Fibroblast of the aortic adventitia (primary cell): ENCODE results near the gene SLC9A6. TPM values are rescaled to one million over a fixed set of nuclear protein-coding genes. Genes with fewer than 3 reads are reported as not detected.

ENCODE experiments used
- DNase-seq: peaks from one replicate; pipeline ENCODE4 v3.0.0-alpha.2; 2010; ENCODE audit warnings: low read depth
- H3K4me3 ChIP-seq: 2 replicates; pipeline ENCODE4 v1.5.1; 2011; ENCODE audit warnings: low read depth, mild to moderate bottlenecking, control low read depth, low read length, moderate library complexity
- CTCF ChIP-seq: IDR thresholded peaks from 2 replicates; pipeline ENCODE4 v1.5.1; 2011; ENCODE audit warnings: mild to moderate bottlenecking, low read length, control low read depth, inconsistent platforms; ENCODE audit not compliant: insufficient read depth
- total RNA-seq: library from RNA; depleted of rRNA; stranded (reverse); fragments of >200 nt; gene quantifications from 2 replicates; pipeline ENCODE4 v1.2.3, GENCODE V29; 2012; ENCODE audit warnings: low replicate concordance

SLC9A6 gene
- total RNA-seq, 1 donor: 26.3 TPM

- no peak overlapping the region for H3K4me3 ChIP-seq
- no peak for TF ChIP-seq CTCF
- no peak for DNase-seq
These were observed 109.7 kb downstream of the SLC9A6 start for GRCh38 chrX:136094962-136095361.

Other genes starting within 250 kb of the SLC9A6 start
- not detected in 2 replicates for gene CT45A3, start 217.2 kb upstream of the SLC9A6 start, total RNA-seq
- gene CT45A5, start 199.9 kb upstream of the SLC9A6 start, total RNA-seq: not detected in 2 replicates
- gene CT45A6, start 182.6 kb upstream of the SLC9A6 start, total RNA-seq: not detected in 2 replicates
- gene CT45A2, start 165.4 kb upstream of the SLC9A6 start, total RNA-seq: not detected in 2 replicates
- not detected in 2 replicates for gene CT45A7, start 148.2 kb upstream of the SLC9A6 start, total RNA-seq
- gene CT45A8, start 130.9 kb upstream of the SLC9A6 start, total RNA-seq: not detected in 2 replicates
- gene CT45A9, start 113.6 kb upstream of the SLC9A6 start, total RNA-seq: not detected in 2 replicates
- gene CT45A10, start 92.0 kb upstream of the SLC9A6 start, total RNA-seq: not detected in 2 replicates
- gene SAGE1, start 91.7 kb upstream of the SLC9A6 start, total RNA-seq: not detected in 2 replicates
- gene MMGT1, start 11.4 kb upstream of the SLC9A6 start, total RNA-seq: 15.5 and 40.2 TPM in 2 replicates
- 41.9 and 98.1 TPM in 2 replicates for gene FHL1, start 162.1 kb downstream of the SLC9A6 start, total RNA-seq